ENCODE data around the gene DNAH12.

The DNAH12 gene

DNA sequence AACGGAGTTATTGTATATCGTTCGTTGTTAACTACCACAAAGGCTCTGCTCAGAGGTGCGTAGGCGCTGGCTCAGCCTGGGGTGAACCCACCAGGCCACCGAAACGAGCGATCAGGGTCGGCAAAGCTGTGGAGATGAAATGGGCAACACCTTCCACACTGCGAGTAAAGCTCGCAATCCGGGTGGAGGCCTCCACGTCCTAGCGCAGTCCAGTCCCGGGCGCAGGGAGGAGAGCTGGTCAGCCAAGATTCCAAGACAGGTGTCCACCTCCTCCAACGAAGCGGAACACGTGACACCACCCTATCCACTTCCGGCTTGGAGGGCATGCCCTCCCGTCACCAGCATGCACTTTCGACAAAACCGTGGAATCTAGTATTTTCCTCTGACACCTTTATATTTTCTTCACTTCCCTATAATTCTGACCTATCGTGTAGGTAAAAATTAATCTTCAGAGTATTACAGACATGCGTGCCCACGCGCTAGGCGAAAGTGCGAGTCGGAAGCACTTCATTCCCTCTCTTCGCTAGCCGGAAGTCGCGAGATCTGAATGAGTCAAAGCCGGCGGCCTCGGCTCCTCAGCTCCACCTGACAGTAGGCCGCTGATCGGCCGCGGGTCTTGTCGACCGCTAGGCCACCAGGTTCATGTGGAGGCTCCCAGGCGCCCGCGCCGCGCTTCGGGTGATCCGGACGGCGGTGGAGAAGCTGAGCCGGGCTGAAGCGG, 11.8 kb upstream of the DNAH12 start, which contains the start of gene PDE12:
Gene PDE12 (plus strand): TSS at position 537 of the 721 bp plus-strand sequence. CDS start 106 bp downstream, at position 643.
- H3K4me3 ChIP-seq (ENCODE audit: low read depth, low read length), result peak within 1 kb of the TSS; percentile 87
- TF ChIP-seq, protein P1, sequence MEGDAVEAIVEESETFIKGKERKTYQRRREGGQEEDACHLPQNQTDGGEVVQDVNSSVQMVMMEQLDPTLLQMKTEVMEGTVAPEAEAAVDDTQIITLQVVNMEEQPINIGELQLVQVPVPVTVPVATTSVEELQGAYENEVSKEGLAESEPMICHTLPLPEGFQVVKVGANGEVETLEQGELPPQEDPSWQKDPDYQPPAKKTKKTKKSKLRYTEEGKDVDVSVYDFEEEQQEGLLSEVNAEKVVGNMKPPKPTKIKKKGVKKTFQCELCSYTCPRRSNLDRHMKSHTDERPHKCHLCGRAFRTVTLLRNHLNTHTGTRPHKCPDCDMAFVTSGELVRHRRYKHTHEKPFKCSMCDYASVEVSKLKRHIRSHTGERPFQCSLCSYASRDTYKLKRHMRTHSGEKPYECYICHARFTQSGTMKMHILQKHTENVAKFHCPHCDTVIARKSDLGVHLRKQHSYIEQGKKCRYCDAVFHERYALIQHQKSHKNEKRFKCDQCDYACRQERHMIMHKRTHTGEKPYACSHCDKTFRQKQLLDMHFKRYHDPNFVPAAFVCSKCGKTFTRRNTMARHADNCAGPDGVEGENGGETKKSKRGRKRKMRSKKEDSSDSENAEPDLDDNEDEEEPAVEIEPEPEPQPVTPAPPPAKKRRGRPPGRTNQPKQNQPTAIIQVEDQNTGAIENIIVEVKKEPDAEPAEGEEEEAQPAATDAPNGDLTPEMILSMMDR (IDR thresholded peaks at IDR 0.05; ENCODE audit: low read depth, low read length), result no peak

DNA sequence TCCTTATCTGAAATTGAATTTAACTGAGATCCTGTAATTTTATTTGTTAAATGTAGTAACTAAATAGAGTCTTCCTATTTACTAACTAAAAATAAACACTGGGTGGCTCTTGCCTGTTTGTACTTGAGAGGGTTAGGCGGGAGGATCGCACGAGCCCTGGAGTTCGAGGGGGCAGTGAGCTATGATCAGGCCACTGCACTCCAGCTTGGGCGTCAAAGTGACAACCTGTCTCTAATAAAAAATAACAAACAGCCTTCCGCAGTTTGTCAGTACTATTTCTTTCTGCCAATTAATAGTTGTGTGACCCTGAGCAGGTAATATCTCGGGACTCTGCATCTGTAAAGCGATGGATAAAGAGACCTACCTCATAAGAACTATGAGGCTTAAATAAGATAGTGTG, 11.2 kb upstream of the DNAH12 start:
- TF ChIP-seq, protein P1 (IDR thresholded peaks at IDR 0.05; ENCODE audit: low read depth, low read length), result no peak
- H3K4me3 ChIP-seq (ENCODE audit: low read depth, low read length), result peak overlapping the region; percentile 87

DNA sequence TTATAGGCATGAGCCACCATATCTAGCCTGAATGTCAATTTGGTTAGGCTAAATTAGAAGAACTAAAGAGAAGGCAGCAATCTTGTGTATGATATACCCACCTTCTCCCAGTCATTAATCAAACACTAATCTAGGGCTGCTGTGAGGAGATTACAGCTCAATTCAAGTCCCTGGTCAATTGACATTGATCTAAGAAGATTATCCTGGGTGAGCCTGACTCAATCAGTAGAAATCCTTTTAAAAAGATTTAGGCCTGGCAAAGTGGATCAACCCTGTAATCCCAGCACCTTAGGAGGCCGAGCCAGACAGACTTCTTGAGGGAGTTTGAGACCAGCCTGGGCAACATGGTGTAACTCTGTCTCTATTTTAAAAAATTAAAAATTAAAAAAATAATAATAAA, 2.5 kb upstream of the DNAH12 start:
- TF ChIP-seq, protein P1 (IDR thresholded peaks at IDR 0.05; ENCODE audit: low read depth, low read length), result no peak
- H3K4me3 ChIP-seq (ENCODE audit: low read depth, low read length), result no peak overlapping the region

DNA sequence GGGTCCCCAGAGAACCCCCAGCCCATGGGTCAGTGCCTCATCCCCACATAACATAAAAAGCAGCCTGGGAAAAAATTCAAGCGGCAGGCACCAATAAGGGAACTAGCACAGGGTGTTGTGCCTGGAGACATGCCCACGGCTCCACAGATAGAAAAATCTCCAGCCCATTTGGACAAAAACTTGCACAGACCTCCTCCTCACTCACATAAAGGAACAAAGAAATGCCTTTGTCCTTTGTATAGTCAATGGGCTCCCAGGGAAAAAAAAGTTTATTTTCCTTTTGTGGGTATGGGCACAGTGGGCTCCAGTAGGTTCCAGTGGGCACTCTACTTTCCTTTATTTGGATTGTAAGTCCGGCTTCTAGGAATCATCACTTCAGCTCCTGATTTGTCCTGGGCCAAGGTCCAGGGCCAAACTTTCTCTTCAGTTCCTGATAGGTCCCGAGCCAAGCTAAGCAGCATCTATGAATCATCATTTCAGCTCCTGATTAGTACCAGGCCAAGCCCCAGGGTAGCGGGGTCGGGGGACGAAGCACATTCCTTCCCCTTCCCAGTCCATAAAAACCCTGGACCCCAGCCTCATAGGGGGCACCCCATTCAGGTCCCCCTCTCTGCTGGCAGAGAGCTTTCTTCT, 1.6 kb upstream of the DNAH12 start:
- no peak overlapping the region for H3K4me3 ChIP-seq (ENCODE audit: low read depth, low read length)
- TF ChIP-seq, protein P1 (IDR thresholded peaks at IDR 0.05; ENCODE audit: low read depth, low read length), result no peak

DNA sequence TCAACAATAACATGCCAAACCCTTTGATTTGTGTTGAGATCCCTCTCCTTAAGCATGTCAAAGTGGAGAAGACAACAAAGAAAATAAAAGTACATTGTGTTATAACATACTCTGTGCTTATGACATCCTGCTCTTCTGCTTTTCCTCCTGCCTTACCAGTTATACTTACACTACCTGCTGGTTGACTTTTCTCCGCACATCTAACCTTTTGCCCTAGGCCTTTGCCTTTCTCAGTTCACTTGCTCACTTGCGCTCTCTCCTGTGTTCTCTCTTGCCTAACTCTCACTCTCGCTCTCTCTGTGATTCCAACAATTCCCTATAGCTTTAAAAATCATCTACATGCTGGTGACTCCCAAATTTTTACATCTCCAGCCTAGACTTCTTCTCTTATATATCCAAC, 5.7 kb downstream of the DNAH12 start:
- no peak overlapping the region for H3K4me3 ChIP-seq (ENCODE audit: low read depth, low read length)
- TF ChIP-seq, protein P1 (IDR thresholded peaks at IDR 0.05; ENCODE audit: low read depth, low read length), result no peak

DNA sequence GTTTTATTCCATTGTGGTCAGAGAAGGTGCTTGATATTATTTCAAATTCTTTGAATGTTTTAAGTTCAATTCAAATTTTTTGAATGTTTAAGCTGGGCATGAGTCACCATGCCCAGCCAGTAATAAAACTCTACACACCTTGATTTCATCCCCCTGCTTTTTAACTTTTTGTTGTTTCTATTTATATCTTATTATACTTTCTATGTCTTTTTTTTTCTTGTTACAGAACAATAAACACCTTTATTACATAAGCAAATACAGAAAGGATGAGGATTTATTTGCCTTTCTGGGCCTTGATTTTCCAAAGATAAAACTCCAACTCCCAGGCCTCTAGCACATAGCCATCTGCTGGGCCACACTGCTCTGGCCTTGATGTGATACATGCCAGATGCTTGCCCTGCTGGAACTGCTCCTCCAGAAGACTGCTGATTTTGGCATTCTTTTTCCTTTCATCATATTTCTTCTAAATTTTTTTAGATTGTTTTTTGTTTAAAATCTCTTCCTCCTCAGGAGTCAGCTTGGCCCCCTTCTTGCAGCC, 14.0 kb downstream of the DNAH12 start:
- TF ChIP-seq, protein P1 (IDR thresholded peaks at IDR 0.05; ENCODE audit: low read depth, low read length), result no peak
- no peak overlapping the region for H3K4me3 ChIP-seq (ENCODE audit: low read depth, low read length)
